ENCODE results near the gene VGLL2.
"Not testable (repeated sequence)": the region's sequence is repeated elsewhere in the genome, so short reads cannot be mapped to it uniquely, and the experiment has no call there.

VGLL2 gene

DNA sequence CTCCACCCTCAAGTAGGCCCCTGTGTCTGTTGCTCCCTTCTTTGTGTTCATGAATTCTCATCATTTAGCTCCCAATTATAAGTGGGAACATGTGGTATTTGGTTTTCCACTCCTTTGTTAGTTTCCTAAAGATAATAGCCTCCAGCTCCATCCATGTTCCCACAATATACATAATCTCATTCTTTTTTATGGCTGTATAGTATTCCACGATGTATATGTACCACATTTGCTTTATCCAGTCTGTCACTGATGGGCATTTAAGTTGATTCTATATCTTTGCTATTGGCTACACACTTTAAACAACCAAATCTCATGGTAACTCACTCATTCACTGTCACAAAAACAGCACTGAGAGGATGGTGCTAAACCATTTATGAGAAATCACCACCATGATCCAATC lies 35.5 kb upstream of the VGLL2 start:
- Histone ChIP-seq H3K27me3 (replicated peaks; ENCODE audit: control insufficient read depth, insufficient read depth, low read length) (no peaks in the 10 kb centered on the region; the same call in 1 of the 2 replicates), H3K36me3 (ENCODE audit: control insufficient read depth, insufficient read depth, low read length) (no peaks in the 10 kb centered on the region), H3K4me3 (replicated peaks; ENCODE audit: low read depth, low read length) (no peak overlapping the region)
- DNase-seq (ENCODE audit: extremely low read depth, insufficient read length), result no peak
- TF ChIP-seq CTCF (IDR thresholded peaks at IDR 0.05; ENCODE audit: insufficient read depth, low read length, poor library complexity, severe bottlenecking), result no peak

DNA sequence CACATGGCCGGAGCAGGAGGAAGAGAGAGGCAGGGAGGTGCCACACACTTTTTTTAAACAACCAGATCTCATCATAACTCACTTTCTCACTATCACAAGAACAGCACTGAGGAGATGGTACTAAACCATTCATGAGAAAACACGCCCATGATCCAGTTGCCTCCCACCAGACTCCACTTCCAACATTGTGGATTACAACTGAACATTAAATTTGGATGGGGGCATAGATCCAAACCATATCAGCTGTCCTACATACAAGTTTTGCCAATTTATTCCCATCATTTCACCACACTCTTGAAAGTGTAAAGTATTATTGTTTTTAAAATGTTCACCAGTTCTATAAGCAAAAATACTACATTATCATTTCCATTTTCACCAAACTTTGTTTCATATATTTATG lies 33.9 kb upstream of the VGLL2 start:
- no peaks in the 10 kb centered on the region for H3K36me3 ChIP-seq (ENCODE audit: control insufficient read depth, insufficient read depth, low read length)
- DNase-seq (ENCODE audit: extremely low read depth, insufficient read length), result no peak
- TF ChIP-seq CTCF (IDR thresholded peaks at IDR 0.05; ENCODE audit: insufficient read depth, low read length, poor library complexity, severe bottlenecking), result no peak
- no peaks in the 10 kb centered on the region; the same call in 1 of the 2 replicates for H3K27me3 ChIP-seq (replicated peaks; ENCODE audit: control insufficient read depth, insufficient read depth, low read length)
- H3K4me3 ChIP-seq (replicated peaks; ENCODE audit: low read depth, low read length), result no peak overlapping the region

DNA sequence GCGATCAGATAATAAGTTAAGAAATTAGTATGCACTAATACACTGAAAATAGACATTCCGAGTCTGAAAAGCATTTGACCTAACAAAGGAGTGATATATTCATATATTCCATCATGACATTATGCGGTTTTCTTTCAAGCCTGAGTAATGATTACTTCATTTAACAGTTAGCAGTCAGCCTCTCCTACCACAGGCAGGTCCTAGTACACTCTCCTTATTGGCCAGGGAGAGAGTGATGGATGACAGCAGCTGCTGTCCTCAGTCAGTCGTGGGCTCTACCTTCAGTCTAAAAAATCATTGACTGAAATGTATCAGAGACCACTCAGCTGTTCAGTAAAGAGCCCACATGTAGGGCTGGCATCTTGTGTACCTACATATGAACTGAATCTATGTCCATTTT lies 33.2 kb upstream of the VGLL2 start:
- Histone ChIP-seq H3K27me3 (replicated peaks; ENCODE audit: control insufficient read depth, insufficient read depth, low read length) (no peaks in the 10 kb centered on the region; the same call in 1 of the 2 replicates), H3K36me3 (ENCODE audit: control insufficient read depth, insufficient read depth, low read length) (no peaks in the 10 kb centered on the region), H3K4me3 (replicated peaks; ENCODE audit: low read depth, low read length) (no peak overlapping the region)
- no peak for TF ChIP-seq CTCF (IDR thresholded peaks at IDR 0.05; ENCODE audit: insufficient read depth, low read length, poor library complexity, severe bottlenecking)
- no peak for DNase-seq (ENCODE audit: extremely low read depth, insufficient read length)

DNA sequence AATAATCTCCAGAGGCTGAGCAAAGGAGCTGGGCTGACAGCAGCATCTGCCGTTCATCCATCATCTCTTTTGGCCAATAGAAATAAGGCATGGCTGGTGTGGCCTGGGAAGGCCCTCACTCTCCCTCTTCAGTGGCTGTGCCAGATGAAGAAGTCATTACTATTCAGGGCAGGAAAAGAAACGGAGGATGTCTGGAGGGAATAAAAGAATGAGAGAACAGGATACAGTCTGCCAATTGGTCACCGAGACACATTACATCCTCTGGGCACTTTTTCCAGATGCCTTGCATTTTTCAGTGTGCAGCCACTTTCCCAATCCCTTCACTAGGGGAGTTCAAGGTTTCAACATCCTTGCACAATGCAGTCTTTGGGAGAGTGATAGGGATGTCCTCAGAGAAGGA lies 32.2 kb upstream of the VGLL2 start:
- no peak for DNase-seq (ENCODE audit: extremely low read depth, insufficient read length)
- H3K36me3 ChIP-seq (ENCODE audit: control insufficient read depth, insufficient read depth, low read length), result no peaks in the 10 kb centered on the region
- TF ChIP-seq CTCF (IDR thresholded peaks at IDR 0.05; ENCODE audit: insufficient read depth, low read length, poor library complexity, severe bottlenecking), result no peak
- no peak overlapping the region for H3K4me3 ChIP-seq (replicated peaks; ENCODE audit: low read depth, low read length)
- no peaks in the 10 kb centered on the region; the same call in 1 of the 2 replicates for H3K27me3 ChIP-seq (replicated peaks; ENCODE audit: control insufficient read depth, insufficient read depth, low read length)

- no peak overlapping the region for H3K4me3 ChIP-seq (replicated peaks; ENCODE audit: low read depth, low read length)
- no peak for TF ChIP-seq CTCF (IDR thresholded peaks at IDR 0.05; ENCODE audit: insufficient read depth, low read length, poor library complexity, severe bottlenecking)
- H3K27me3 ChIP-seq (replicated peaks; ENCODE audit: control insufficient read depth, insufficient read depth, low read length), result no peaks in the 10 kb centered on the region; the same call in 1 of the 2 replicates
- no peaks in the 10 kb centered on the region for H3K36me3 ChIP-seq (ENCODE audit: control insufficient read depth, insufficient read depth, low read length)
- DNase-seq (ENCODE audit: extremely low read depth, insufficient read length), result no peak
These were observed 27.8 kb upstream of the VGLL2 start for GRCh38 chr6:117237561-117237960.

GRCh38 chr6:117244571-117244970 lies 20.8 kb upstream of the VGLL2 start:
- H3K4me3 ChIP-seq (replicated peaks; ENCODE audit: low read depth, low read length); H3K27me3 ChIP-seq (replicated peaks; ENCODE audit: control insufficient read depth, insufficient read depth, low read length); H3K36me3 ChIP-seq (ENCODE audit: control insufficient read depth, insufficient read depth, low read length); DNase-seq (ENCODE audit: extremely low read depth, insufficient read length): not testable (repeated sequence)

DNA sequence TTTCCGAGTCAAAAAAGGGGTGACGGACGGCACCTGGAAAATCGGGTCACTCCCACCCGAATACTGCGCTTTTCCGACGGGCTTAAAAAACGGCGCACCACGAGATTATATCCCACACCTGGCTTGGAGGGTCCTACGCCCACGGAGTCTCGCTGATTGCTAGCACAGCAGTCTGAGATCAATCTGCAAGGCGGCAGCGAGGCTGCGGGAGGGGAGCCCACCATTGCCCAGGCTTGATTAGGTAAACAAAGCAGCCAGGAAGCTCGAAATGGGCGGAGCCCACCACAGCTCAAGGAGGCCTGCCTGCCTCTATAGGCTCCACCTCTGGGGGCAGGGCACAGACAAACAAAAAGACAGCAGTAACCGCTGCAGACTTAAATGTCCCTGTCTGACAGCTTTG lies 20.4 kb upstream of the VGLL2 start:
- not testable (repeated sequence) for DNase-seq (ENCODE audit: extremely low read depth, insufficient read length); H3K4me3 ChIP-seq (replicated peaks; ENCODE audit: low read depth, low read length); H3K27me3 ChIP-seq (replicated peaks; ENCODE audit: control insufficient read depth, insufficient read depth, low read length); H3K36me3 ChIP-seq (ENCODE audit: control insufficient read depth, insufficient read depth, low read length)

All from GM06990 (cell line).